ENCODE measurements around the gene SH3D21. TPM values are rescaled to one million over a fixed set of nuclear protein-coding genes. Genes with fewer than 3 reads are reported as not detected.

The SH3D21 gene
- total RNA-seq, 4 donors from 2014 or later: 12.7 to 143 (median 15.9) TPM

DNA sequence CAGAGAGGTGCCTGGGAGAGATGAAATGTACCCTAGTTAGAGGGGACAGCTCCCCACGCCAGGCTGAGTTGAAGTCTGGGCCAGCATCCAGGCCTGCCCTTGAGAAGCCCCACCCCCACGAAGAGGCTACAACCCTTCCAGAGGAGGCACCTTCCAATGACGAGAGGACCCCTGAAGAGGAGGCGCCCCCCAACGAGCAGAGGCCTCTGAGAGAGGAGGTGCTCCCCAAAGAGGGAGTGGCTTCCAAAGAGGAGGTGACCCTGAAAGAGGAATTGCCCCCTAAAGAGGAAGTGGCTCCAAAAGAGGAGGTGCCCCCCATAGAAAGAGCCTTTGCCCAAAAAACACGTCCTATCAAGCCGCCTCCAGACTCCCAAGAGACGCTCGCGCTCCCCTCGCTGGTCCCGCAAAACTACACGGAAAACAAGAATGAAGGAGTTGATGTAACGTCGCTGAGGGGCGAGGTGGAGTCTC lies 14.2 kb downstream of the SH3D21 start:
- TF ChIP-seq EP300 (IDR thresholded peaks at IDR 0.05; ENCODE audit: low read depth) (no peak), POLR2AphosphoS5 (IDR thresholded peaks at IDR 0.05) (no peak), POLR2A (IDR thresholded peaks at IDR 0.05) (no peak)
- TF ChIP-seq, protein P1, sequence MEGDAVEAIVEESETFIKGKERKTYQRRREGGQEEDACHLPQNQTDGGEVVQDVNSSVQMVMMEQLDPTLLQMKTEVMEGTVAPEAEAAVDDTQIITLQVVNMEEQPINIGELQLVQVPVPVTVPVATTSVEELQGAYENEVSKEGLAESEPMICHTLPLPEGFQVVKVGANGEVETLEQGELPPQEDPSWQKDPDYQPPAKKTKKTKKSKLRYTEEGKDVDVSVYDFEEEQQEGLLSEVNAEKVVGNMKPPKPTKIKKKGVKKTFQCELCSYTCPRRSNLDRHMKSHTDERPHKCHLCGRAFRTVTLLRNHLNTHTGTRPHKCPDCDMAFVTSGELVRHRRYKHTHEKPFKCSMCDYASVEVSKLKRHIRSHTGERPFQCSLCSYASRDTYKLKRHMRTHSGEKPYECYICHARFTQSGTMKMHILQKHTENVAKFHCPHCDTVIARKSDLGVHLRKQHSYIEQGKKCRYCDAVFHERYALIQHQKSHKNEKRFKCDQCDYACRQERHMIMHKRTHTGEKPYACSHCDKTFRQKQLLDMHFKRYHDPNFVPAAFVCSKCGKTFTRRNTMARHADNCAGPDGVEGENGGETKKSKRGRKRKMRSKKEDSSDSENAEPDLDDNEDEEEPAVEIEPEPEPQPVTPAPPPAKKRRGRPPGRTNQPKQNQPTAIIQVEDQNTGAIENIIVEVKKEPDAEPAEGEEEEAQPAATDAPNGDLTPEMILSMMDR (IDR thresholded peaks at IDR 0.05): no peak
- peak overlapping the region in 3 of 4 donors; percentile 12 to 72 (median 26) for H3K4me3 ChIP-seq
- H3K27ac ChIP-seq: peak overlapping the region; percentile 82 to 91 (median 86)
- H3K9me3 ChIP-seq: no peaks in the 10 kb centered on the region
- DNase-seq: no peak
- WGBS, 2 donors (ENCODE audit: low coverage in 1 of 2): 20 to 44% methylated on average over 4 to 16 of the region's 16 CpGs
- H3K27me3 ChIP-seq: peaks cover 20% of the 10 kb centered on the region
- H3K36me3 ChIP-seq: no peaks in the 10 kb centered on the region
- peaks cover 11 to 38% (median 34%) of the 10 kb centered on the region in 4 donors for H3K4me1 ChIP-seq
- in situ Hi-C loops (cut with MboI; ENCODE audit: low pct_ligation_motif_present in 1 of 4, low pct_unique_long_range_greater_than_20kb in 1 of 4, low sequenced_read_pairs in 3 of 4) (no loop called here), intact Hi-C loops (cut with DNase I; ENCODE audit: low total_unique reads) (no loop called here)

DNA sequence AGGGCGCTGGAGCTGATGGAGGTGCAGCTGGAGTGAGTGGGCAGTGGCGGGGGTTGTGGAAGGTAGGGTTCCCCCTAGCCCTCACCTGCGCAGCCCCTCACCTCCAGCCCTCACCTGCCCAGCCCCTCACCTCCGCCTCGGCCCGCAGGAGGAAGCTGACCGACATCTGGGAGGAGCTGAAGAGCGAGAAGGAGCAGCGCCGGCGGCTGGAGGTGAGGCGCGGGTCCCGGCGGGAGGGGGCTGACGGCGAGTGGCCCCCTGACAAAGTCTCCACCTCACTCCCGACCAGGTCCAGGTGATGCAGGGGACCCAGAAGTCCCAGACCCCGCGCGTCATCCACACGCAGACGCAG lies 14.6 kb downstream of the SH3D21 start:
- 12% methylated on average over 22 of the region's 23 CpGs; no CpG with 5 or more reads in 1 of the 2 donors for WGBS, 2 donors (ENCODE audit: low coverage in 1 of 2)
- intact Hi-C loops (cut with DNase I; ENCODE audit: low total_unique reads): no loop called here
- H3K27ac ChIP-seq: peak overlapping the region; percentile 82 to 91 (median 86)

DNA sequence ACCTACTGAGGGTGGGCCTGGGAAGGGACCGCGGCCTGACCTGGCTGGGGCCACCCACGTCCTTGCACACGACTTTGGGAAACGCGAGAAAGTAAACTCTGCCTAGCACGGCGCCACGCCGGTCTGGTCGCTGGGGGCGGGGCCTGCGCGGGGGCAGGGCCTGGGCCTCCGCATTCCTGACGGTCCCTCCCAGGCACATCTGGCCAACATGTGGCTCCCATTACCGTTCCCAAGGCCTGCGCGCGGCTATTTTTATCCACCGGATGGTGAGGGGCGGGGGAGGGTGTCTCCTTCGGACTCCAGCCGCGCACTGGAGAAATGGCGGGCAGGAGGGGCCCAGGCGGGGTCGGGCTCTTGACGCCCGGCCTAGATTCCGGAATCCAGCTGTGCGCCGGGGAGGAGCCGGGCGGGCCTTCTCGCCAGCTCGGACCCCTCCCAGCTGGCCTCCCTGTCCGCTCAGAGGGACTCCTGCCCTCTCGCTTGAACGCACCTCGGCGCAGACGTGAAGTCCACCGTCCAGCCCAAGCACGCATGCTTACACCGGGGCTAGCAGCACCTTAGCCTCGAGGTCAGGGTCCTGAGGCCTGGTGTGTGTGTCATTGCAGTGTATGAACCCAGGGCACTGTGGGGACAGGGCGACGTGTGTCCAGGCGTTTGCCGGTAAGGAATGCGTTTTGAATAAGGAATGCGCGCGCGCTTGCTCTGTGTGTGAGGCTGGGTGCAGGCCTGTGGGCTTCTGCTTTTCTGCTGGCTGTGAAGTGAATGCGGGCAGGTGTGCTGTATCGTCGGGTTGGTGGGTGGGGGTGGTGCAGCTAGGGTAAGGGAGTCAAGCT lies 15.2 kb downstream of the SH3D21 start:
- TF ChIP-seq POLR2A (IDR thresholded peaks at IDR 0.05): peak; percentile 18
- no peak for TF ChIP-seq EP300 (IDR thresholded peaks at IDR 0.05; ENCODE audit: low read depth)
- TF ChIP-seq, protein P1 (IDR thresholded peaks at IDR 0.05): no peak
- peak; percentile 68 for DNase-seq
- H3K9me3 ChIP-seq: no peaks in the 10 kb centered on the region
- H3K27me3 ChIP-seq: peaks cover 27% of the 10 kb centered on the region
- in situ Hi-C loops (cut with MboI; ENCODE audit: low pct_ligation_motif_present in 1 of 4, low pct_unique_long_range_greater_than_20kb in 1 of 4, low sequenced_read_pairs in 3 of 4) (no loop called here), intact Hi-C loops (cut with DNase I; ENCODE audit: low total_unique reads) (no loop called here)
- peak overlapping the region in 3 of 4 donors; percentile 12 to 72 (median 26) for H3K4me3 ChIP-seq
- peaks cover 11 to 38% (median 34%) of the 10 kb centered on the region in 4 donors for H3K4me1 ChIP-seq
- 20 to 29% methylated on average over 1 to 59 of the region's 59 CpGs for WGBS, 2 donors (ENCODE audit: low coverage in 1 of 2)
- no peaks in the 10 kb centered on the region for H3K36me3 ChIP-seq
- peak overlapping the region; percentile 82 to 91 (median 86) for H3K27ac ChIP-seq

More for the DNA sequence above, 14.6 kb downstream of the SH3D21 start:
- H3K27me3 ChIP-seq: peaks cover 24% of the 10 kb centered on the region
- no peaks in the 10 kb centered on the region for H3K9me3 ChIP-seq
- peaks cover 11 to 38% (median 34%) of the 10 kb centered on the region in 4 donors for H3K4me1 ChIP-seq
- TF ChIP-seq, protein P1 (IDR thresholded peaks at IDR 0.05): no peak
- peak; percentile 9 for TF ChIP-seq POLR2A (IDR thresholded peaks at IDR 0.05)
- no peak for TF ChIP-seq POLR2AphosphoS5 (IDR thresholded peaks at IDR 0.05)
- TF ChIP-seq EP300 (IDR thresholded peaks at IDR 0.05; ENCODE audit: low read depth): no peak
- H3K4me3 ChIP-seq: peak overlapping the region in 3 of 4 donors; percentile 12 to 72 (median 26)
- H3K36me3 ChIP-seq: no peaks in the 10 kb centered on the region
- in situ Hi-C loops (cut with MboI; ENCODE audit: low pct_ligation_motif_present in 1 of 4, low pct_unique_long_range_greater_than_20kb in 1 of 4, low sequenced_read_pairs in 3 of 4): no loop called here
- DNase-seq: no peak

DNA sequence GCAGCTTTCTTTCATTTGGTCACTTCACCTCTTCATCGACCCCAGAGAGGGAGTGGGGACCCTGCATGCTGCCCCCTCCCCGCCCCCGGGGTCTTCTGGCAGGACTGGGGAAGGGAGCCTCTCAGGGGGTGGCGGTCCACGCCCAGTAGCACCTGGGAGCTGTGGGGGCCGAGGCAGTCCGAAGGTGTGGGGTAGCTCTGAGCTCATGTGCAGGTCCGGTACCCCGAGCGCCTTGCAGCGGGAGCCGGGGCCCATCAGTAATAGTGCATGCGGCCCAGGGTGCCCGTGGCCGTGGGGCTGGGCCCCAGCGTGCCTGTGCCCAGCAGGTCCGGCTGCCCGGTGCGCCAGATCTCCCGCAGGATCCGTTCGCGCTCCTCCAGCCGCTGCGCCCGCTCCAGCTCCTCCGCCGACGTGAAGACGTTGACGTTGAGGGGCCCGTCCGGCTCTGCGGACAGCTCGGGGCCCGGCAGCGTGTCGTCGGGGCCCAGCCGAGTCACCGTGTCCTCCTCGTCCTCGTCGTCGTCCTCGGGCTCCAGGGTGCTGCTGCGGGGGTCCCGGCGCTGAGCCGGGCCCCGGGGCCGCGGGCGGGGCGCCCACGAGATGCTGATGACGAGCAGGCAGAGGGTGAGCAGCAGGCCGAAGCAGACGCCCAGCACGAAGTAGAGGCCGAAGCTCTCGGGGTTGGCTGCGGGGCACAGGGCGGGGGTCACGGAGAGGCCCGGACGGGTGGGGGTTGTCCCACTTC lies 16.0 kb downstream of the SH3D21 start:
- Histone ChIP-seq H3K4me1 (peaks cover 11 to 38% (median 34%) of the 10 kb centered on the region in 4 donors), H3K9me3 (no peaks in the 10 kb centered on the region), H3K27ac (peak overlapping the region; percentile 82 to 91 (median 86)), H3K27me3 (peaks cover 27% of the 10 kb centered on the region), H3K4me3 (peak overlapping the region; percentile 59 to 72 (median 71)), H3K36me3 (no peaks in the 10 kb centered on the region)
- TF ChIP-seq, protein P1 (IDR thresholded peaks at IDR 0.05): no peak
- TF ChIP-seq POLR2A (IDR thresholded peaks at IDR 0.05): no peak
- no peak for TF ChIP-seq EP300 (IDR thresholded peaks at IDR 0.05; ENCODE audit: low read depth)
- TF ChIP-seq POLR2AphosphoS5 (IDR thresholded peaks at IDR 0.05): no peak
- in situ Hi-C loops (cut with MboI; ENCODE audit: low pct_ligation_motif_present in 1 of 4, low pct_unique_long_range_greater_than_20kb in 1 of 4, low sequenced_read_pairs in 3 of 4): no loop called here
- intact Hi-C loops (cut with DNase I; ENCODE audit: low total_unique reads): no loop called here
- 43% methylated on average over 16 of the region's 67 CpGs; no CpG with 5 or more reads in 1 of the 2 donors for WGBS, 2 donors (ENCODE audit: low coverage in 1 of 2)
- DNase-seq: no peak

Data from transverse colon (tissue), 4 donors.